Uterus (tissue), 4 donors: ENCODE measurements around the gene CCDC50. TPM values are rescaled to one million over a fixed set of nuclear protein-coding genes. Genes with fewer than 3 reads are reported as not detected.

Experiments
- DNase-seq, 2 donors: peaks; one replicate each; pipeline ENCODE4 v3.0.0-alpha.2; 2019 to 2020
- H3K27ac ChIP-seq, 2 donors: fragments of 200-600 bp; sonication (generic); 1 replicate in 1 of 2; 2 replicates in 1 of 2; pipeline ENCODE4 v1.5.1; 2016 to 2018
- H3K27me3 ChIP-seq, 2 donors: fragments of 200-600 bp; sonication (generic); one replicate each; pipeline ENCODE4 v1.5.1; 2018 to 2019; ENCODE audit warnings: control low read depth in 1 of 2
- H3K36me3 ChIP-seq, 2 donors: fragments of 200-600 bp; sonication (generic); one replicate each; pipeline ENCODE4 v1.5.1; 2019; ENCODE audit warnings: control low read depth in 1 of 2
- H3K4me1 ChIP-seq, 2 donors: fragments of 200-600 bp; sonication (generic); one replicate each; pipeline ENCODE4 v1.5.1; 2018 to 2019; ENCODE audit warnings: control low read depth in 1 of 2
- H3K4me3 ChIP-seq, 2 donors: fragments of 200-600 bp; sonication (generic); 1 replicate in 1 of 2; 2 replicates in 1 of 2; pipeline ENCODE4 v1.5.1; 2018 to 2019; ENCODE audit warnings: mild to moderate bottlenecking in 1 of 2
- H3K9me3 ChIP-seq, 2 donors: fragments of 200-600 bp; sonication (generic); one replicate each; pipeline ENCODE4 v1.5.1; 2019; ENCODE audit warnings: control low read depth in 1 of 2
- POLR2A ChIP-seq, 2 donors: fragments of 450-650 bp; IDR thresholded peaks; one replicate each; pipeline ENCODE4 v1.6.1; 2016; ENCODE audit warnings: antibody characterized with exemption in 2 of 2, mild to moderate bottlenecking in 1 of 2, moderate library complexity in 1 of 2
- intact Hi-C: fragments of 100-400 bp; cut with DNase I; formaldehyde crosslinking; loops from one replicate; pipeline ENCODE4 v1.15.1; 2023; ENCODE audit warnings: low total_unique reads
- total RNA-seq, 4 donors: library from RNA; depleted of rRNA in 3 of 4; stranded (reverse); fragments of >200 nt in 3 of 4; gene quantifications; one replicate each; pipeline versions ENCODE4 v1.1.0 to v1.2.4, GENCODE V29; 2014 to 2023
- TF ChIP-seq, protein P1 (sequence below), 4 experiments: fragments of 200-600 bp in 2 of 4; fragments of 450-650 bp in 2 of 4; sonication (generic) in 2 of 4; IDR thresholded peaks; one replicate each; pipeline ENCODE4 v1.5.1; 2016 to 2019; ENCODE audit warnings: antibody characterized with exemption in 4 of 4, mild to moderate bottlenecking in 2 of 4, moderate library complexity in 1 of 4
- donor health status: DM: yes; HTN: yes; CAD: no.

The CCDC50 gene
- total RNA-seq, 4 donors from 2014 or later = 68.4 to 342 (median 96.1) TPM

DNA sequence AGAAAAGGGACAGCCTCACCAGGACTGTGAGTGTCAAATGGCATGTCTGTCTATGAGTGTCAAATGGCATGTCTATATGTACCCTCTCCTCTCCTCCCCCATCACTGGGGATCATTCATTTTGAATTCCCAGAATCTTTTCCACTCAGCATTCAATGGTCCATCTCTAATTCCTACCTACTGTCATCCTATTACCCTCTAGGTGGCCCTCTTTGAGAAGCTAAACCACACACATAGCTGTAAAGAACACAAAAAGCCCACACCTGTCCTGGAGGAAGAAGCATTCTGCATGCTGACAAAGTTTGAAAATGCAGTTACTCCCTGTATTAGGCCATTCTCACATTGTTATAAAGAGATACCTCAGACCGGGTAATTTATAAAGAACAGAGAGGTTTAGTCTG is 85.5 kb downstream of the CCDC50 start:
- no peak overlapping the region for H3K27ac ChIP-seq
- no peaks in the 10 kb centered on the region for H3K27me3 ChIP-seq
- TF ChIP-seq POLR2A (IDR thresholded peaks at IDR 0.05) = no peak
- no peaks in the 10 kb centered on the region for H3K4me1 ChIP-seq
- H3K36me3 ChIP-seq = no peaks in the 10 kb centered on the region
- intact Hi-C loops = no loop called here
- no peaks in the 10 kb centered on the region for H3K9me3 ChIP-seq
- H3K4me3 ChIP-seq = no peak overlapping the region
- no peak for DNase-seq

DNA sequence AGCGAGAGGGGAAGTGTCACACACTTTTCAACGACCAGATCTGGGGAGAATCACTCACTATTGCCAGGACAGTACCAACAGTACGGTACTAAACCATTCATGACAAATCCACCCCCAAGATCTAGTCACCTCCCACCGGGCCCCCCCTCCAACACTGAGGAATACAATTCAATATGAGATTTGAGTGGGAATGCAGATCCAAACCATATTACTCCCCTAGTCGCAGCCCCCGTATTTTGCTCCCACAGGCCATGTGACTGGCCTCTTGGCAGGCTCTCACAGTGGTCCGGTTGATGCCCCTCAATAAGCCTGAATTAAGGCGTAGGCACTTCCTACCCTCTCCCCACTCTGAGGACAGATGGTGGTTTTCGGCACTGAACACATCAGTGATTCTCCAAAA is 86.4 kb downstream of the CCDC50 start:
- intact Hi-C loops = no loop called here
- Histone ChIP-seq H3K9me3 (no peaks in the 10 kb centered on the region), H3K27me3 (no peaks in the 10 kb centered on the region), H3K36me3 (no peaks in the 10 kb centered on the region), H3K4me1 (no peaks in the 10 kb centered on the region), H3K4me3 (no peak overlapping the region), H3K27ac (no peak overlapping the region)
- TF ChIP-seq POLR2A (IDR thresholded peaks at IDR 0.05) = no peak
- TF ChIP-seq, protein P1, sequence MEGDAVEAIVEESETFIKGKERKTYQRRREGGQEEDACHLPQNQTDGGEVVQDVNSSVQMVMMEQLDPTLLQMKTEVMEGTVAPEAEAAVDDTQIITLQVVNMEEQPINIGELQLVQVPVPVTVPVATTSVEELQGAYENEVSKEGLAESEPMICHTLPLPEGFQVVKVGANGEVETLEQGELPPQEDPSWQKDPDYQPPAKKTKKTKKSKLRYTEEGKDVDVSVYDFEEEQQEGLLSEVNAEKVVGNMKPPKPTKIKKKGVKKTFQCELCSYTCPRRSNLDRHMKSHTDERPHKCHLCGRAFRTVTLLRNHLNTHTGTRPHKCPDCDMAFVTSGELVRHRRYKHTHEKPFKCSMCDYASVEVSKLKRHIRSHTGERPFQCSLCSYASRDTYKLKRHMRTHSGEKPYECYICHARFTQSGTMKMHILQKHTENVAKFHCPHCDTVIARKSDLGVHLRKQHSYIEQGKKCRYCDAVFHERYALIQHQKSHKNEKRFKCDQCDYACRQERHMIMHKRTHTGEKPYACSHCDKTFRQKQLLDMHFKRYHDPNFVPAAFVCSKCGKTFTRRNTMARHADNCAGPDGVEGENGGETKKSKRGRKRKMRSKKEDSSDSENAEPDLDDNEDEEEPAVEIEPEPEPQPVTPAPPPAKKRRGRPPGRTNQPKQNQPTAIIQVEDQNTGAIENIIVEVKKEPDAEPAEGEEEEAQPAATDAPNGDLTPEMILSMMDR (IDR thresholded peaks at IDR 0.05) = no peak
- DNase-seq = no peak

DNA sequence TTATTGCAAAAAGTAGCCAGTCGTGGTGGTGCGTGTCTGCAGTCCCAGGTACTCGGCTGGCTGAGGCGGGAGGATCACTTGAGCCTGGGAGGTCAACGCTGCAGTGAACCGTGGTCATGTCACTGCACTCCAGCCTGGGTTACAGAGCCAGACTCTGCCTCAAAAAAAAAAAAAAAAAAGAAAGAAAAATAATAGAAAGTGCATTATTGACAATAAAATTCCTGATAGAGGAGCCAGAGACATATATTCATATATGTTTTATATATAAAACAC is 88.2 kb downstream of the CCDC50 start:
- Histone ChIP-seq H3K27me3 (no peaks in the 10 kb centered on the region), H3K9me3 (no peaks in the 10 kb centered on the region), H3K36me3 (no peaks in the 10 kb centered on the region), H3K4me3 (no peak overlapping the region), H3K4me1 (no peaks in the 10 kb centered on the region), H3K27ac (no peak overlapping the region)
- TF ChIP-seq, protein P1 (IDR thresholded peaks at IDR 0.05) = no peak
- no peak for TF ChIP-seq POLR2A (IDR thresholded peaks at IDR 0.05)
- DNase-seq = no peak
- intact Hi-C loops = no loop called here

DNA sequence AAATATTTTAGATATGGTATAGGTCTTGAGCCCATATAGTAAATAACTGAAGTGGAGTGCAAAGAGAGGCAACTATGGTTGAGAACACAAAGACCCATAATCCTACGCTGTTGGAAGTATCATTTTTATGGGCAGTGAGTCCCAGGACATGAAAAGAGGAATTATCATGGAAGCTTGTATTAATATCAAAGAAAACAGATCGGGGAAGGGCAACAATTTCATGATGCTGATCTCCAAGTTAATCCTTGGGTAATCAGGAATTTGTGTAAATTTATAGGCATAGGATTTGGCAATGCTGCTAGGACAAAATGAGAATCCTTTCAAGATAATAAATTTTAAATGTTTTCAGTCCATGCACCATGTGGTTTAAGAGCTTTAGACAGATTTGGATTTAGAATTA is 91.6 kb downstream of the CCDC50 start:
- Histone ChIP-seq H3K27ac (no peak overlapping the region), H3K27me3 (no peaks in the 10 kb centered on the region), H3K4me3 (no peak overlapping the region), H3K36me3 (no peaks in the 10 kb centered on the region), H3K9me3 (no peaks in the 10 kb centered on the region), H3K4me1 (no peaks in the 10 kb centered on the region)
- intact Hi-C loops = no loop called here
- DNase-seq = no peak
- no peak for TF ChIP-seq POLR2A (IDR thresholded peaks at IDR 0.05)
- TF ChIP-seq, protein P1 (IDR thresholded peaks at IDR 0.05) = no peak

DNA sequence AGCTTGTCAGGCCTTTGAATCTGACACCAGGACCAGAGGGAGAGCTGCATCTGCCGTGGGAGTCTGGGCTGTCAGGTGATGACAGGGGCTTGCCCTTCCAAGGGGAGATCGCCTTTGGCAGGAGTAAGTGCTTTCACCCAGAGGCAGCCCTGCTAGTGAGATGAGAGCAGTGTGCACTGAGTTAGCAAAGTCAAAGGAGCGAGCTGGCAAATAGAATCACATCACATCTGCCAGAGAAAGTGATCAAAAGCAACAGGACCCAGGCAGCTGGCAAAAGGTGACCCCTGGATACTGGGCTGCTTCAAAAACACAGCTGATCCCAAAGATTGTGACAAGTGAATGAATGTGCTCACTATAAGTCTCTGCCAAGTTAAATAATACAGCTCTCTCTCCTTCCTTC is 95.7 kb downstream of the CCDC50 start:
- Histone ChIP-seq H3K4me3 (no peak overlapping the region), H3K36me3 (no peaks in the 10 kb centered on the region), H3K9me3 (no peaks in the 10 kb centered on the region), H3K4me1 (no peaks in the 10 kb centered on the region), H3K27me3 (no peaks in the 10 kb centered on the region), H3K27ac (no peak overlapping the region)
- no peak for TF ChIP-seq POLR2A (IDR thresholded peaks at IDR 0.05)
- TF ChIP-seq, protein P1 (IDR thresholded peaks at IDR 0.05) = no peak
- intact Hi-C loops = no loop called here
- no peak for DNase-seq

DNA sequence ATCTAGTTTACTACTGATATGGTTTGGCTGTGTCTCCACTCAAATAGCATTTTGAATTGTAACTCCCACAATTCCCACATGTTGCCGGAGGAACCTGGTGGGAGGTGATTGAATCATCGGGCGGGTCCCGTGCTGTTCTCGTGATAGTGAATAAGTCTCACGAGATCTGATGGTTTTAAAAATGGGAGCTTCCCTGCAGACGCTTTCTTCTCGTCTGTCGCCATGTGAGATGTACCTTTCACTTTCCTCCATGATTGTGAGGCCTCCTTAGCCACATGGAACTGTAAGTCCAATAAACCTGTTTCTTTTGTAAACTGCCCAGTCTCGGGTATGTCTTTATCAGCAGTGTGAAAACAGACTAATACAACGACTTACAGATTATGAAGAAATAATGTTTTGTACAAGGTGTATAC is 96.1 kb downstream of the CCDC50 start:
- TF ChIP-seq, protein P1 (IDR thresholded peaks at IDR 0.05) = no peak
- TF ChIP-seq POLR2A (IDR thresholded peaks at IDR 0.05) = no peak
- Histone ChIP-seq H3K4me1 (no peaks in the 10 kb centered on the region), H3K4me3 (no peak overlapping the region), H3K27me3 (no peaks in the 10 kb centered on the region), H3K27ac (no peak overlapping the region), H3K9me3 (no peaks in the 10 kb centered on the region), H3K36me3 (no peaks in the 10 kb centered on the region)
- intact Hi-C loops = no loop called here
- DNase-seq = no peak
